ENCODE data around the gene SH3RF2. TPM values are rescaled to one million over a fixed set of nuclear protein-coding genes. Genes with fewer than 3 reads are reported as not detected.

SH3RF2 gene
- total and polyA plus RNA-seq, 2 of the 13 experiments (the other 11 are each of a cell fraction or from before 2014, with no cell fraction given): 2.6 to 3.7 TPM

- CTCF ChIA-PET (ENCODE audit: low intra/inter-chr PET ratio, low total read pairs): no interaction called here
- BruUV-seq (replicated peaks): no TSS peak
- Histone ChIP-seq H3K4me1 (ENCODE audit: insufficient read depth, low read length) (peaks cover under 1% of the 10 kb centered on the region; the same call in 1 of the 2 replicates), H3K9me3 (ENCODE audit: low read length) (no peaks in the 10 kb centered on the region), H3K4me3 (replicated peaks in 1 of 3; ENCODE audit: insufficient read depth in 1 of 3, low read depth in 2 of 3, low read length in 3 of 3) (no peak overlapping the region), H4K20me1 (ENCODE audit: insufficient read depth, low read length) (no peaks in the 10 kb centered on the region), H2AFZ (ENCODE audit: low read length) (no peak overlapping the region), H3K36me3 (replicated peaks in 1 of 2; ENCODE audit: control insufficient read depth in 1 of 2, insufficient read depth in 2 of 2, low read length in 2 of 2) (no peaks in the 10 kb centered on the region), H3K79me2 (ENCODE audit: insufficient read depth, low read length) (no peaks in the 10 kb centered on the region), H3K27ac (ENCODE audit: extremely low read length, insufficient read depth, low read length) (no peak overlapping the region), H3K27me3 (ENCODE audit: control insufficient read depth in 1 of 2, insufficient read depth in 2 of 2, low read length in 2 of 2) (no peaks in the 10 kb centered on the region), H3K9ac (ENCODE audit: insufficient read depth, low read depth, low read length) (no peak overlapping the region), H3K4me2 (ENCODE audit: low read depth, low read length) (no peak overlapping the region)
- 50% methylated on average over 3 of the region's 3 CpGs for WGBS (ENCODE audit: low lambda C conversion rate)
- DNase-seq (ENCODE audit: low spot score) (no peak), FAIRE-seq (no peak), ATAC-seq (no peak)
- intact Hi-C loops (cut with micrococcal nuclease; ENCODE audit: unreplicated experiment): no loop called here
- in situ Hi-C loops (cut with HindIII; ENCODE audit: extremely low pct_ligation_motif_present, low pct_unique_long_range_greater_than_20kb): no loop called here
- TF ChIP-seq MEF2D (CRISPR knock-in tag; IDR thresholded peaks at IDR 0.05) (no peak), ATF7 (IDR thresholded peaks at IDR 0.05) (no peak), ATF7 (CRISPR knock-in tag; IDR thresholded peaks at IDR 0.05) (no peak), PLSCR1 (CRISPR knock-in tag; IDR thresholded peaks at IDR 0.05; ENCODE audit: borderline replicate concordance) (no peak), HNF1B (CRISPR knock-in tag; IDR thresholded peaks at IDR 0.05) (no peak), KLF16 (CRISPR knock-in tag; IDR thresholded peaks at IDR 0.05) (no peak), AHDC1 (CRISPR knock-in tag; IDR thresholded peaks at IDR 0.05; ENCODE audit: borderline replicate concordance) (no peak), TEF (CRISPR knock-in tag; IDR thresholded peaks at IDR 0.05) (no peak)
- POLR2A ChIA-PET: no interaction called here
Measured at GRCh38 chr5:146088098-146088497, 151.7 kb downstream of the SH3RF2 start.
